ENCODE results near the gene C3.

- TF ChIP-seq CTCF (IDR thresholded peaks at IDR 0.05; ENCODE audit: poor library complexity) (no peak), EZH2 (IDR thresholded peaks at IDR 0.05; ENCODE audit: borderline replicate concordance) (no peak)
Observed at GRCh38 chr19:6677495-6677882, 43.0 kb downstream of the C3 start.

Measured in hepatocyte (in vitro differentiated cells).